GM19455 (cell line): ENCODE measurements around the gene PIK3CD.
"Not testable (repeated sequence)": the region's sequence is repeated elsewhere in the genome, so short reads cannot be mapped to it uniquely, and the experiment has no call there.

Source experiments
- ATAC-seq: cut with Tn5 transposase; IDR thresholded peaks from one replicate; pipeline ENCODE4 v1.9.1; 2021; ENCODE audit not compliant: unreplicated experiment

PIK3CD gene

DNA sequence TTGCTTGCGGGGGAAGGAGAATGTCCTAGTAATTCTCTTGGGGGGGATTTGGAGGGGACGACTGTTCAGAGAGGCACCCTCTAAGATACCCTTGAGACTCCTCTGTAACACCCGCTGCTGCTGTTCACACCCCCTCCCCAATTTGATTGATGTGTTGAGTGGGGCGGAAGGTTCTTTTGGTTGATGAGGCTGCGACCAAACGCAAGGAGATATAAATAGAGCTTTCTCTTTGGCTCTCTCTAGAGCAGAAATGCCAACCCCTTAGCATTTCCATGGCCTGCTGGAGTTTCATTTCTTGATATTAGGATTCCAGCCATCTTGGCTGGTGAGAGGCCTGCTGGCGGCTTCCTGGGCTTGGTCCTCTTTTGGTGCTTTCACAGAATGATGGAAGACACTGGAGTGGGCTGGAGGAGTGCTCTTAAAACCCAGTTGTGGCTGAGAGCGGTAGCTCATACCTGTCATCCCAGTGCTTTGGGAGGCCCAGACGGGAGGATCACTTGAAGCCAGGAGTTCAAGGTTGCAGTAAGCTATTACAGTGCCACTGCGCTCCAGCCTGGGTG is 2.0 kb downstream of the PIK3CD start:
- ATAC-seq, result no peak

GRCh38 chr1:9654051-9654833 is 2.7 kb downstream of the PIK3CD start:
- no peak for ATAC-seq

GRCh38 chr1:9654834-9655723 is 3.5 kb downstream of the PIK3CD start:
- no peak for ATAC-seq

DNA sequence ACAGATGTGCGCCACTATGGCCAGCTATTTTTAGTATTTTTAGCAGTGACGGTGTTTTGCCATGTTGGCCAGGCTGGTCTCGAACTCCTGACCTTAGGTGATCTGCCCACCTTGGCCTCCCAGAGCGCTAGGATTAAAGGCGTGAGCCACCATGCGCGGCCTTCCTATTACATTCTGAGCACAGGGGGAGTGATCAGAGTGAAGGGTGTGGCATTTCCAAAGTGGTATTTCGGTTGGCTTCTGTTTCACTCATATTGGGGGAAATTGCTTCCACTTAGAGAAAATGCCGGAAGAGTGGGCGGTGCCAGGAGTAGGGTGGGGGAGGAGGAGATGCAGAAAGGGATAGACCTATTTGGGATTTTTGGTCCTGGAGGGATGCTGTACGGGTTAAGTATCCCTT is 4.3 kb downstream of the PIK3CD start:
- ATAC-seq, result no peak

DNA sequence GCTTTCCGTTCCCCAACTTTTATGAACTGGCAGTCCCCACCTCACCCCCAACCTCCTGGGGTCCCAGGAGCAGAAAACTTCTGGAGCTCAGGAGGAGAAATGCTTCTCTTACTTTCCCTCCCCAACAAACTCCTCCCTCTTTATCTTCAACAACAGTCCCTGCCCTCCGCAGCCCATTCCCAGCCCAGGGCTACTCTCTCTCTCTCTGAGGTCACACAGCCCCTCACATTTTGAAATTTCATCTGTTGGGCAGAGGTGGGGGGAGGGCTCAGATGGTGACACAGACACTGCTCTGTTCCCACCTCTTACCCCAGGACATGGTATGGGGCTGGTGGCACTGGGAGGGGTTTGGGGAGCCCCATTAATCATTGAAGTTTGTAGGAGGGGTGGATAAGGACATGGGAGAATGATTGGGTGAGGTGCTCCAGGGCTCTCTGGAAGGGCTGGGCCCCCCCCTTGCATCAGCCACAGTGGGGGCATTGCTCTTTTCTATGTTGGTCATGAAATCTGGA is 6.0 kb downstream of the PIK3CD start:
- ATAC-seq, result no peak

DNA sequence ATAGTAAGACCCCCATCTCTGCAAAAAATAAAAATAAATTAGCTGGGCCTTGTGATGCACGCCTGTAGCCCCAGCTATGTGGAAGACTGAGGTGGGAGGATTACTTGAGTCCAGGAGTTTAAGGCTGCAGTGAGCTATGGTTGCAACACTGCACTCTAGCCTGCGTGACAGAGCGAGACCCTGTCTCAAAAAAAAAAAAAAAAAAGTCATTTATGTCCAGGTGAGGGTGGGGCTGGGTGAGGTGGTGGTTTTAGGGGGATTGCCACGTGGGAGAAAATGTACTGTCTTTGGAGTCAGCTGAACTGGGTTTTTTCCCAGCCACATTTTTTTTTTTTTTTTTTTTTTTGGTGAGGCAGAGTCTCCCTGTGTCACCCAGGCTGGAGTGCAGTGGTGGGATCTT is 6.7 kb downstream of the PIK3CD start:
- no peak for ATAC-seq

GRCh38 chr1:9659328-9659727 is 7.8 kb downstream of the PIK3CD start:
- ATAC-seq, result no peak

- no peak for ATAC-seq
These were observed 11.7 kb downstream of the PIK3CD start for GRCh38 chr1:9663257-9663656.

GRCh38 chr1:9665193-9665592 is 13.7 kb downstream of the PIK3CD start:
- no peak for ATAC-seq

- no peak for ATAC-seq
These were observed 16.5 kb downstream of the PIK3CD start for GRCh38 chr1:9668080-9668479.

DNA sequence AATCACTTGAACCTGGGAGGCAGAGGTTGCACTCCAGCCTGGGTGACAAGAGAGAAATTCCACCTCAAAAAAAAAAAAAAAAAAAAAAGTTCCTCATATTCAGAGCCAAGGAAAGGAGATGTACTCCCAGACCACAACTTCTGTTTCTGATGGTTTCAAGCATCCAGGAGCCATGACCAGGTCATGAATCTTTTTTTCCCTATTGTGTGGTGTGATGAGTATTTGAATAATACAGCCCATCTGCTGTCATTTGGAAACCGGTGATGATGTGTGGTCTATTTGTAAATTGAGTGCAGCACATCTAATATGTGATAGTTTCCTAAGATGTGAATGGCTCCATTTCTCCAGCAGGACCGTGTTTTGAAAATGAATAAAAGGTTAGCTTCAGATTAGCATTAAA is 18.6 kb downstream of the PIK3CD start:
- ATAC-seq, result no peak

- ATAC-seq, result no peak
These were observed 20.0 kb downstream of the PIK3CD start for GRCh38 chr1:9671377-9672140.

- ATAC-seq, result no peak
These were observed 20.9 kb downstream of the PIK3CD start for GRCh38 chr1:9672444-9672843.

- ATAC-seq, result no peak
These were observed 23.9 kb downstream of the PIK3CD start for GRCh38 chr1:9675393-9675792.

DNA sequence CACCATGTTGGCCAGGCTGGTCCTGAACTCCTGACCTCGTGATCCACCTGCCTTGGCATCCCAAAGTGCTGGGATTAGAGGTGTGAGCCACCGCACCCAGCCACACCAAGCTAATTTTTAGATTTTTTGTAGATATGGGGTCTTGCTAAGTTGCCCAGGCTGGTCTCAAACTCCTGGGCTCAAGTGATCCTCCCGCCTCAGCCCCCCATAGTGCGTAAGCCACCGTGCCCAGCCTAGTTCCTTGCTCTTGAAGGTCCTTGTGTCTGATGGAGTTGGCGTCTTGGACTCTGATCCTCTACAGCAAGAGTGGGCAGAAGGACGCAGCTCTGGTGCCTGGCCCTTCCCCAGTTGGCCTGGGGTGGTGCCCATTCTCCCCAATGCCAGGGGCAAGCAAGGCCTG is 24.6 kb downstream of the PIK3CD start:
- ATAC-seq, result not testable (repeated sequence)

- no peak for ATAC-seq
These were observed 25.4 kb downstream of the PIK3CD start for GRCh38 chr1:9676815-9677393.

DNA sequence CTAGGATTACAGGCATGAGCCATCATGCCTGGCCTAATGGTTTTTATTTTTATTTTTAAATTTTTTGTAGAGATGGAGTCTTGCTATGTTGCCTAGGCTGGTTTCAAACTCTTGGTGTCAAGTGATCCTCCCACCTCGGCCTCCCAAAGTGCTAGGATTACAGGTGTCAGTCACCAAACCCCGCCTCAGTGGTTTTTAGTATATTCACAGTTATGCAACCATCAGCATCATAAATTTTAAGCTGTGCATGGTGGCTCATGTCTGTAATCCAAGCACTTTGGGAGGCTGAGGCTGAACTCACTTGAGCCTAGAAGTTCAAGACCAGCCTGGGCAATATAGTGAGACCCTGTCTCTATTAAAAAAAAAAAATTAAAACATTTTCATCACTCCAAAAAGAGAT is 28.6 kb downstream of the PIK3CD start:
- ATAC-seq, result no peak

GRCh38 chr1:9680828-9681227 is 29.3 kb downstream of the PIK3CD start:
- no peak for ATAC-seq

DNA sequence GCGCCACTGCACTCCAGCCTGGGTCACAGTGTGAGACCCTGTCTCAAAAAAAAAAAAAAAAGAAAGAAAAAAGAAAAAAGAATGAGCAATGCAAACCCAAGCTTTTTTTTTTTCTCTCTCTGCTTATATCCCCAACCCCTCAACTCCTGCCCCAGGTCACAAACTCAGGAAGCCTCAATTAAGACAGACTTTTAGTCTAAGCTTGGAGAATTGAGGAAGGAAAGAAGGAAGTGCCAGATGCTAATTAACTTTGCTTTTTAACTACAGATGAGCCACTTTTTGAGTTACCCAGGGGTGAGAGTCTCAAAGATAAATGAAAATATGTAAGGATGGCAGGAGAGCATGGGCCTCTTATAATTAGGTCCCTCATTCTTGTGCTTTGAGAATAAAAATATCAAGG is 33.3 kb downstream of the PIK3CD start:
- no peak for ATAC-seq

DNA sequence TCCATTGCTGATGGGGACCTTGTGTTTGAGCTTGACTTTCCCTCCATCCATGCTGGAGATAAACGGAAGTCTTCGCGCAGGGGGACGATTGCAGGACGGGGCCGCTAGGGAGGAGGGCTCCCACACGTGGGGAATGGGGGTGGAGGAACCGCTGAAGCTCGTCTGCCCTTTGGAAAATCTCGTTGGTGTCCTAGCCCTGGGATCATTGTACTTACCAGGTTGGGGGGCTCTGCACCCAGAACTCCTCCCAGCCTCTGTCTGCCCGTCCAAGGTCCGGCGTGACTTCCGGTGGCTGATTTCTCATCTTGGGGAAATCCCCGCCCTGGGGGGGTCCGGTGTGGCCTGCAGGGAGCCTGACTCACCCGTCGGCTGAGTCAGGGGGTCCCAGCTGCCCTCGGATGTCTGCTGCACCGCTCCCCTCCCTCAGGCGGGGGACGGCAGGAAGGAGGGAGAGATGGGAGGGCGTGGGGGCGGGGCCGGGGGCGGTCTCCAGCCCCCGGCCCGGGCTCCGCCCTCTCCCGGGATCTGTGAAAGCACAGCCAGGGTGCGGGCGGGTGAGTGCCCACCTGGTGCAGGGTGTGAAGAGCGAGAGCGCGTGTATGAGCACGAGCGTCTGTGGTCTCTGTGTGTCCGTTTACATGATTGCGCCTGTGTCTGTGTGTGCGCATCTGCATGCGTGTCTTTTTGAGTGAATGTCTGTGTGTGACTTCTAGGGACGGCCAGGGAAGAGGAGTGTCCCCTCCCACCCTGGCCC is 35.8 kb downstream of the PIK3CD start:
- no peak for ATAC-seq
